Endodermal cell (in vitro differentiated cells): Measurements from ENCODE around the gene RSRC1. TPM values are rescaled to one million over a fixed set of nuclear protein-coding genes. Genes with fewer than 3 reads are reported as not detected.
A peak's percentile ranks its signal among the peaks of the same experiment; 100 is the strongest.
"Not testable (repeated sequence)": the region's sequence is repeated elsewhere in the genome, so short reads cannot be mapped to it uniquely, and the experiment has no call there.

Experiments
- DNase-seq: peaks from one replicate; pipeline ENCODE4 v3.0.0-alpha.2; 2017
- H3K27ac ChIP-seq: 2 replicates; pipeline ENCODE4 v1.5.1; 2013; ENCODE audit warnings: mild to moderate bottlenecking, low read depth, low read length, moderate library complexity
- H3K27me3 ChIP-seq: 2 replicates; pipeline ENCODE4 v1.6.1; 2013; ENCODE audit warnings: mild to moderate bottlenecking, low read length, moderate library complexity; ENCODE audit not compliant: insufficient read depth, control insufficient read depth, poor library complexity, severe bottlenecking
- H3K36me3 ChIP-seq: 2 replicates; pipeline ENCODE4 v1.7.0; 2013; ENCODE audit warnings: mild to moderate bottlenecking, low read length, moderate library complexity; ENCODE audit not compliant: control insufficient read depth, insufficient read depth
- H3K4me1 ChIP-seq: one replicate; pipeline ENCODE4 v1.7.0; 2013; ENCODE audit warnings: low read length; ENCODE audit not compliant: control insufficient read depth, insufficient read depth
- H3K4me3 ChIP-seq: 2 replicates; pipeline ENCODE4 v1.5.1; 2013; ENCODE audit warnings: mild to moderate bottlenecking, low read length, moderate library complexity
- H3K9ac ChIP-seq: 2 replicates; pipeline ENCODE4 v1.6.1; 2013; ENCODE audit warnings: mild to moderate bottlenecking, low read length, moderate library complexity; ENCODE audit not compliant: poor library complexity, severe bottlenecking; ENCODE audit errors: extremely low read depth
- H3K9me3 ChIP-seq: 2 replicates; pipeline ENCODE4 v1.6.1; 2013; ENCODE audit warnings: mild to moderate bottlenecking, low read length, moderate library complexity; ENCODE audit not compliant: control insufficient read depth
- H3K27ac Mint-ChIP-seq: 2 replicates; pipeline ENCODE4 v1.8.0; 2020; ENCODE audit warnings: mixed read lengths
- H3K27me3 Mint-ChIP-seq: 2 replicates; pipeline ENCODE4 v1.8.0; 2021; ENCODE audit warnings: mild to moderate bottlenecking, mixed read lengths; ENCODE audit not compliant: insufficient read depth
- H3K36me3 Mint-ChIP-seq: 2 replicates; pipeline ENCODE4 v1.8.0; 2020; ENCODE audit warnings: low read depth, mixed read lengths
- H3K4me1 Mint-ChIP-seq: 2 replicates; pipeline ENCODE4 v1.8.0; 2020; ENCODE audit warnings: mixed read lengths
- H3K4me3 Mint-ChIP-seq: 2 replicates; pipeline ENCODE4 v1.8.0; 2020; ENCODE audit warnings: mild to moderate bottlenecking, moderate library complexity, mixed read lengths
- H3K9me3 Mint-ChIP-seq: 2 replicates; pipeline ENCODE4 v1.8.0; 2020; ENCODE audit warnings: mild to moderate bottlenecking, mixed read lengths
- CTCF ChIP-seq: fragments of 200-600 bp; sonication (generic); conservative IDR thresholded peaks from 2 replicates; pipeline ENCODE4 v1.5.0; 2021; ENCODE audit warnings: antibody characterized with exemption, mild to moderate bottlenecking
- WGBS, 2 experiments: methylation state at CpG; one replicate each; pipeline versions ENCODE4 v1.1.5 to v1.1.7; 2013; ENCODE audit warnings: missing lambda C conversion rate in 2 of 2, mixed read lengths in 1 of 2; ENCODE audit not compliant: insufficient coverage in 1 of 2, insufficient read length in 1 of 2; 5-methylcytosine and 5-hydroxymethylcytosine counted together
- total RNA-seq, 2 donors: library from RNA; stranded (reverse); fragmentation: NEBNext Ultra II Directional in 1 of 2; extraction: Animal tissue kit (Norgen Biotek cat#: 25700) in 1 of 2; gene quantifications; 2 replicates in 1 of 2; 3 replicates in 1 of 2; pipeline ENCODE4 v1.2.1, GENCODE V29; 2021

Gene RSRC1
- total RNA-seq, 2 donors from 2014 or later = 45.3 to 52.1 TPM

DNA sequence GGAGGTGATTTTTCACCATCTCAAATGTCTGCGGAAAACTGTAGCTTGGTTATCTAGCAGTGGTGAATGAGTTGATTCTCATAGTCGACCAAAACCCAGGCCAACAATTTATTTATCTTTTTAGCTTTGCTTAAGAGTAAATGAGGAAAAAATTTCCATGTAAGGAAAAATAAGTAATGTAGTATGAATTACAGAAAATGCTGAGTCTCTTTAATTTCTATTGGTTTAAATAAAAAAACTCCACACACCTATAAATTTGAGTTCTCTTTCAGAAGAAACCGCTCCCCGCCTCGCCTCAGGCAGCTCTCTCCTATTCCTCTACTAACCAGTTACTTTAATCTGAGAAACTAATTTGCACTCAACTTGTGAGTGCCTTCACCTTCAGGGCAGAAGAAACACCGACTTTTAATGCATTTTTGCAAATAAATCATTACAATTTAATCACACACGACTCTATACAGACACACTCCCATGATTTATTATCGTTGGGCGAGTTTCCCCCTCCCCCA, 540 bp upstream of the RSRC1 start:
- Histone ChIP-seq H3K9ac (peak overlapping the region; percentile 80), H3K4me3 (peak overlapping the region; percentile 95), H3K4me1 (peaks cover 2% of the 10 kb centered on the region), H3K36me3 (no peaks in the 10 kb centered on the region), H3K27me3 (peaks cover 52% of the 10 kb centered on the region), H3K9me3 (peaks cover 20% of the 10 kb centered on the region), H3K27ac (no peak overlapping the region)
- H3K36me3 Mint-ChIP-seq = peaks cover 20% of the 10 kb centered on the region
- peaks cover 18% of the 10 kb centered on the region for H3K9me3 Mint-ChIP-seq
- H3K27ac Mint-ChIP-seq = peak overlapping the region; percentile 93
- H3K27me3 Mint-ChIP-seq = peaks cover 53% of the 10 kb centered on the region
- peak overlapping the region; percentile 72 for H3K4me3 Mint-ChIP-seq
- no peak for DNase-seq
- no peak for TF ChIP-seq CTCF
- peaks cover 13% of the 10 kb centered on the region for H3K4me1 Mint-ChIP-seq
- 10 to 13% methylated on average over 7 to 9 of the region's 9 CpGs for whole genome bisulfite sequencing, 2 experiments

GRCh38 chr3:158110658-158111018, 749 bp downstream of the RSRC1 start:
- no peaks in the 10 kb centered on the region for H3K36me3 ChIP-seq
- H3K27ac ChIP-seq = no peak overlapping the region
- Mint-ChIP-seq H3K27ac (peak overlapping the region; percentile 93), H3K27me3 (peaks cover 41% of the 10 kb centered on the region), H3K36me3 (peaks cover 20% of the 10 kb centered on the region), H3K9me3 (peaks cover 21% of the 10 kb centered on the region), H3K4me3 (peak overlapping the region; percentile 72), H3K4me1 (peaks cover 9% of the 10 kb centered on the region)
- peak overlapping the region; percentile 80 for H3K9ac ChIP-seq
- no peak for DNase-seq
- TF ChIP-seq CTCF = no peak
- WGBS, 2 experiments = 25 to 29% methylated on average over 3 to 4 of the region's 4 CpGs
- H3K4me3 ChIP-seq = peak overlapping the region; percentile 95
- H3K4me1 ChIP-seq = no peaks in the 10 kb centered on the region
- H3K9me3 ChIP-seq = peaks cover 20% of the 10 kb centered on the region
- H3K27me3 ChIP-seq = peaks cover 39% of the 10 kb centered on the region

- Mint-ChIP-seq H3K36me3 (peaks cover 20% of the 10 kb centered on the region), H3K4me1 (peaks cover 8% of the 10 kb centered on the region), H3K4me3 (no peak overlapping the region), H3K27me3 (peaks cover 30% of the 10 kb centered on the region), H3K27ac (no peak overlapping the region), H3K9me3 (peaks cover 21% of the 10 kb centered on the region)
- H3K27ac ChIP-seq = no peak overlapping the region
- H3K9me3 ChIP-seq = peaks cover 20% of the 10 kb centered on the region
- no peaks in the 10 kb centered on the region for H3K4me1 ChIP-seq
- no peak overlapping the region for H3K9ac ChIP-seq
- WGBS, 2 experiments = 87% methylated on average over 2 of the region's 2 CpGs; no CpG with 5 or more reads in 1 of the 2 experiments
- no peak for DNase-seq
- no peaks in the 10 kb centered on the region for H3K36me3 ChIP-seq
- TF ChIP-seq CTCF = no peak
- H3K27me3 ChIP-seq = peaks cover 27% of the 10 kb centered on the region
- no peak overlapping the region for H3K4me3 ChIP-seq
Measured at GRCh38 chr3:158111861-158112260, 2.0 kb downstream of the RSRC1 start.

DNA sequence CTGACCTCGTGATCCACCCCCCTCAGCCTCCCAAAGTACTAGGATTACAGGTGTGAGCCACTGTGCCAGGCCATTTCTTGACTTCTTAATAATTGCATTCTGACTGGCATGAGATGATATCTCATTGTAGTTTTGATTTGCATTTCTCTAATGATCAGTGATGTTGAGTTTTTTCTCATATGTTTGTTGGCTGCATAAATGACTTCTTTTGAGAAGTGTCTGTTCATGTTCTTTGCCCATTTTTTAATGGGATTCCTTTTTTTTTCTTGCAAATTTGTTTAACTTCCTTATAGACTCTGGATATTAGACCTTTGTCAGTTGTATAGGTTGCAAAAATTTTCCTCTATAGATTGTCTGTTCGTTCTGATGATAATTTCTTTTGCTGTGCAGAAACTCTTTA, 3.7 kb downstream of the RSRC1 start:
- Mint-ChIP-seq H3K9me3 (peaks cover 21% of the 10 kb centered on the region), H3K36me3 (peaks cover 20% of the 10 kb centered on the region), H3K27me3 (peaks cover 13% of the 10 kb centered on the region)
- H3K27ac Mint-ChIP-seq, H3K4me1 Mint-ChIP-seq, DNase-seq, H3K9ac ChIP-seq, H3K4me3 Mint-ChIP-seq, H3K4me1 ChIP-seq, H3K4me3 ChIP-seq, H3K27me3 ChIP-seq, H3K36me3 ChIP-seq, H3K27ac ChIP-seq: not testable (repeated sequence)
- WGBS, 2 experiments = 87 to 91% methylated on average over 2 of the region's 2 CpGs
- peaks cover 20% of the 10 kb centered on the region for H3K9me3 ChIP-seq
